GM06990 (cell line): ENCODE measurements around the gene HSPG2.
"Not testable (repeated sequence)": the region's sequence is repeated elsewhere in the genome, so short reads cannot be mapped to it uniquely, and the experiment has no call there.

Experiments
- DNase-seq: peaks from one replicate; pipeline ENCODE4 v3.0.0-alpha.2; 2011; ENCODE audit not compliant: insufficient read length; ENCODE audit errors: extremely low read depth
- H3K27me3 ChIP-seq: replicated peaks from 2 replicates; pipeline ENCODE4 v1.6.0; 2011; ENCODE audit warnings: low read length; ENCODE audit not compliant: control insufficient read depth, insufficient read depth
- H3K36me3 ChIP-seq: 2 replicates; pipeline ENCODE4 v1.5.1; 2011; ENCODE audit warnings: low read length; ENCODE audit not compliant: control insufficient read depth, insufficient read depth
- H3K4me3 ChIP-seq: replicated peaks from 2 replicates; pipeline ENCODE4 v1.5.1; 2011; ENCODE audit warnings: low read depth, mild to moderate bottlenecking, control low read depth, low read length
- CTCF ChIP-seq: IDR thresholded peaks from 2 replicates; pipeline ENCODE4 v1.5.1; 2011; ENCODE audit warnings: low read length, control low read depth, mild to moderate bottlenecking, inconsistent platforms; ENCODE audit not compliant: insufficient read depth, poor library complexity, severe bottlenecking

Gene HSPG2

GRCh38 chr1:21909286-21909759 is 27.8 kb downstream of the HSPG2 start:
- Histone ChIP-seq H3K27me3 (no peaks in the 10 kb centered on the region), H3K4me3 (no peak overlapping the region), H3K36me3 (no peaks in the 10 kb centered on the region)
- DNase-seq: no peak
- no peak for TF ChIP-seq CTCF

GRCh38 chr1:21907737-21908534 is 29.2 kb downstream of the HSPG2 start:
- not testable (repeated sequence) for H3K4me3 ChIP-seq, H3K27me3 ChIP-seq, DNase-seq, H3K36me3 ChIP-seq

GRCh38 chr1:21907079-21907418 is 30.1 kb downstream of the HSPG2 start:
- H3K27me3 ChIP-seq: no peaks in the 10 kb centered on the region
- DNase-seq: no peak
- TF ChIP-seq CTCF: no peak
- H3K4me3 ChIP-seq: no peak overlapping the region
- no peaks in the 10 kb centered on the region for H3K36me3 ChIP-seq

- no peak for DNase-seq
Measured at GRCh38 chr1:21906173-21907078, 30.7 kb downstream of the HSPG2 start.

GRCh38 chr1:21904704-21905520 is 32.2 kb downstream of the HSPG2 start:
- Histone ChIP-seq H3K36me3 (no peaks in the 10 kb centered on the region), H3K4me3 (no peak overlapping the region), H3K27me3 (no peaks in the 10 kb centered on the region; the same call in 1 of the 2 replicates)
- TF ChIP-seq CTCF: no peak
- no peak for DNase-seq

More at GRCh38 chr1:21906173-21907078, 30.7 kb downstream of the HSPG2 start:
- Histone ChIP-seq H3K4me3 (no peak overlapping the region), H3K36me3 (no peaks in the 10 kb centered on the region), H3K27me3 (no peaks in the 10 kb centered on the region; the same call in 1 of the 2 replicates)
- no peak for TF ChIP-seq CTCF

GRCh38 chr1:21904454-21904703 is 32.7 kb downstream of the HSPG2 start:
- H3K4me3 ChIP-seq: no peak overlapping the region
- no peaks in the 10 kb centered on the region for H3K36me3 ChIP-seq
- H3K27me3 ChIP-seq: no peaks in the 10 kb centered on the region; the same call in none of the 2 replicates
- DNase-seq: no peak
- TF ChIP-seq CTCF: no peak
